Measurements from ENCODE around the gene TINAGL1.

The TINAGL1 gene

GRCh38 chr1:31602081-31602480 lies 25.8 kb downstream of the TINAGL1 start:
- H3K4me3 ChIP-seq (ENCODE audit: low read depth, low read length) = no peak overlapping the region
- no peak overlapping the region for H3K27ac ChIP-seq
- H3K27me3 ChIP-seq (ENCODE audit: insufficient read depth, low read depth, severe bottlenecking) = no peaks in the 10 kb centered on the region
- TF ChIP-seq CTCF (IDR thresholded peaks at IDR 0.05; ENCODE audit: low read depth, low read length) = no peak
- no peaks in the 10 kb centered on the region for H3K36me3 ChIP-seq
- DNase-seq = no peak
- H3K9me3 ChIP-seq (ENCODE audit: severe bottlenecking) = no peaks in the 10 kb centered on the region

GRCh38 chr1:31605908-31606427 lies 29.7 kb downstream of the TINAGL1 start:
- Histone ChIP-seq H3K4me3 (ENCODE audit: low read depth, low read length) (no peak overlapping the region), H3K36me3 (no peaks in the 10 kb centered on the region), H3K27ac (no peak overlapping the region), H3K9me3 (ENCODE audit: severe bottlenecking) (no peaks in the 10 kb centered on the region), H3K27me3 (ENCODE audit: insufficient read depth, low read depth, severe bottlenecking) (no peaks in the 10 kb centered on the region)
- no peak for DNase-seq
- no peak for TF ChIP-seq CTCF (IDR thresholded peaks at IDR 0.05; ENCODE audit: low read depth, low read length)

- no peaks in the 10 kb centered on the region for H3K9me3 ChIP-seq (ENCODE audit: severe bottlenecking)
- no peak for TF ChIP-seq CTCF (IDR thresholded peaks at IDR 0.05; ENCODE audit: low read depth, low read length)
- no peak overlapping the region for H3K27ac ChIP-seq
- DNase-seq = no peak
- H3K4me3 ChIP-seq (ENCODE audit: low read depth, low read length) = no peak overlapping the region
- H3K27me3 ChIP-seq (ENCODE audit: insufficient read depth, low read depth, severe bottlenecking) = no peaks in the 10 kb centered on the region
- H3K36me3 ChIP-seq = no peaks in the 10 kb centered on the region
These were observed 31.0 kb downstream of the TINAGL1 start for GRCh38 chr1:31607360-31607759.

- no peaks in the 10 kb centered on the region for H3K36me3 ChIP-seq
- no peak for TF ChIP-seq CTCF (IDR thresholded peaks at IDR 0.05; ENCODE audit: low read depth, low read length)
- no peak overlapping the region for H3K4me3 ChIP-seq (ENCODE audit: low read depth, low read length)
- H3K27me3 ChIP-seq (ENCODE audit: insufficient read depth, low read depth, severe bottlenecking) = no peaks in the 10 kb centered on the region
- DNase-seq = no peak
- no peaks in the 10 kb centered on the region for H3K9me3 ChIP-seq (ENCODE audit: severe bottlenecking)
- H3K27ac ChIP-seq = no peak overlapping the region
These were observed 33.3 kb downstream of the TINAGL1 start for GRCh38 chr1:31609514-31610118.

GRCh38 chr1:31614414-31615005 lies 38.2 kb downstream of the TINAGL1 start:
- Histone ChIP-seq H3K9me3 (ENCODE audit: severe bottlenecking) (no peaks in the 10 kb centered on the region), H3K27ac (no peak overlapping the region), H3K27me3 (ENCODE audit: insufficient read depth, low read depth, severe bottlenecking) (peaks cover 5% of the 10 kb centered on the region), H3K36me3 (no peaks in the 10 kb centered on the region), H3K4me3 (ENCODE audit: low read depth, low read length) (no peak overlapping the region)
- TF ChIP-seq CTCF (IDR thresholded peaks at IDR 0.05; ENCODE audit: low read depth, low read length) = no peak
- no peak for DNase-seq
